ENCODE results near the gene PON2. TPM values are rescaled to one million over a fixed set of nuclear protein-coding genes. Genes with fewer than 3 reads are reported as not detected.

PON2 gene
- polyA plus RNA-seq, 1 experiment, result 110 TPM

DNA sequence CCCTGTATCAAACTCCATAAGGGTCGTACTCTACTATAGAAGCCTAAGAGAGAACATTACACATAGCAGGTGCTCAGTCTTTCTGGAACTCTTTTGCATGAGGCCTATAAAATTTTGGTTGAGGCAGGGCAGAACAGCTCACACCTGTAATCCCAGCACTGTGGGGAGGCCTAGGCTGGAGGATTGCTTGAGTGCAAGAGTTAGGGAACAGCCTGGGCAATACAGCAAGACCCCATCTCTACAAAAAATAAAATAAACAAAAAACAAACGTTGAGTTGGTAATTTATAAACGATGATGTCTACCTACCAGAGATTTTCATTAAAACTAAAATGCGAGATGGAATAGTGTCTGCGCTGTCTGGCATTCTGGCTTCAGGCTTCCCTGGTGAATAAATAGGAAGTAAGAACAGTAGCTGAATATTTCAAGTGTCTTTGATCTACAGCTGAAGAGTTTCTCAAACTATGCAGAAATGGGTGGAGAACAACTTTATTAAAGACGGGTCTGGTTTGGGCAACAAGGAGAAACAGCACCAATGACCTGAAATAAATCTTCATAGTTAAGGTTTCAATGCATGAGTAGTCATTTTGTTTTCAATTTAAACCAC, 774 bp downstream of the PON2 start:
- no peak for DNase-seq (ENCODE audit: low read depth, low spot score)
- TF ChIP-seq CTCF (IDR thresholded peaks at IDR 0.05; ENCODE audit: low read depth, low read length), result no peak
- ChIA-PET CTCF (interaction anchor here (3.1 kb wide), 1 partner anchor 43 kb away, joined by 16 read pairs; no protein-coding TSS in a partner anchor), POLR2A (no interaction called here)
- Histone ChIP-seq H3K27me3 (ENCODE audit: control insufficient read depth, insufficient read depth, low read length) (no peaks in the 10 kb centered on the region), H3K4me3 (ENCODE audit: low read depth, low read length) (peak overlapping the region; percentile 73), H3K27ac (ENCODE audit: low read depth, low read length) (no peak overlapping the region), H3K9me3 (ENCODE audit: control insufficient read depth, insufficient read depth, low read length) (no peaks in the 10 kb centered on the region)

DNA sequence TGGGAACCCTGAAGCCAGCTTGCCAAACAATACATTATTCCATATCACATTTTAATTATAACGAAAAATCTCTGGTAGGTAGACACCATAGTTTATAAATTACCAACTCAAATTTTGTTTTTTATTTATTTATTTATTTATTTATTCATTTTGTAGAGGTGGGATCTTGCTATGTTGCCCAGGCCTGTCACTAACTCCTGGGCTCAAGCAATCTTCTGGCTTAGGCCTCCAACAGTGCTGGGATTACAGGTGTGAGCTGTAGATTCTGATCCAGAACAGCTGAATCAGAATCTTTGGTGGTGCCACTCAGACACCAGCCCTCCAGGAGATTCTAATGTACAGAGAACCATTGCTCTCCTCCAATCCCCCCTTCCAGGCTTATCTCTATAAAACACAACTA, 1.7 kb downstream of the PON2 start:
- H3K27ac ChIP-seq (ENCODE audit: low read depth, low read length), result no peak overlapping the region
- no peak for DNase-seq (ENCODE audit: low read depth, low spot score)
- no peak for TF ChIP-seq CTCF (IDR thresholded peaks at IDR 0.05; ENCODE audit: low read depth, low read length)
- no peaks in the 10 kb centered on the region for H3K27me3 ChIP-seq (ENCODE audit: control insufficient read depth, insufficient read depth, low read length)
- POLR2A ChIA-PET, result no interaction called here
- no peaks in the 10 kb centered on the region for H3K9me3 ChIP-seq (ENCODE audit: control insufficient read depth, insufficient read depth, low read length)
- H3K4me3 ChIP-seq (ENCODE audit: low read depth, low read length), result no peak overlapping the region
- CTCF ChIA-PET, result no interaction called here

- POLR2A ChIA-PET, result no interaction called here
- CTCF ChIA-PET, result interaction anchor here (0.6 kb wide), 1 partner anchor 1717 kb away, joined by 3 read pairs; no protein-coding TSS in a partner anchor
Measured at GRCh38 chr7:95432606-95433005, 2.2 kb downstream of the PON2 start.

DNA sequence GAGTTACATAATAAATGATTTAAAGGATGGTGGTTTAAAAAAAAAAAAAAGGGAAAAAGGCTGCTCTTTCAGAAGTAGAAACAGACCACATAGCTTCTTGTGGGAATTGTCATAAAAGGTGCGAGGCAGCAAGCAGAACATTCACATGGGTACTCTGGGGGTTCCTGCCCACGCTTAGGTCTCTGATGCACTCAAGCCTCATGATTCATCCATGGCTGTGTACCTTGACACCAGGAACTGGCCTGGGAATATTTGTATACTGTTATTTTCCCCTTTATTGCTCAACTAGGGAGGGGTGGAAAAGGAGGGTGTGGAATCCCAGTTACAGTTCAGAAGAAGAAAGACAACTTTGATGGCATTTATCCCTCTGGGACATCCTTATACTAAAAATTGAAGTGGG, 4.0 kb downstream of the PON2 start:
- Histone ChIP-seq H3K27me3 (ENCODE audit: control insufficient read depth, insufficient read depth, low read length) (no peaks in the 10 kb centered on the region), H3K9me3 (ENCODE audit: control insufficient read depth, insufficient read depth, low read length) (no peaks in the 10 kb centered on the region), H3K27ac (ENCODE audit: low read depth, low read length) (no peak overlapping the region), H3K4me3 (ENCODE audit: low read depth, low read length) (no peak overlapping the region)
- TF ChIP-seq CTCF (IDR thresholded peaks at IDR 0.05; ENCODE audit: low read depth, low read length), result no peak
- no peak for DNase-seq (ENCODE audit: low read depth, low spot score)
- POLR2A ChIA-PET, result no interaction called here
- CTCF ChIA-PET, result no interaction called here

More at GRCh38 chr7:95432606-95433005, 2.2 kb downstream of the PON2 start:
- no peak for TF ChIP-seq CTCF (IDR thresholded peaks at IDR 0.05; ENCODE audit: low read depth, low read length)
- no peak for DNase-seq (ENCODE audit: low read depth, low spot score)
- no peaks in the 10 kb centered on the region for H3K27me3 ChIP-seq (ENCODE audit: control insufficient read depth, insufficient read depth, low read length)
- H3K4me3 ChIP-seq (ENCODE audit: low read depth, low read length), result no peak overlapping the region
- no peak overlapping the region for H3K27ac ChIP-seq (ENCODE audit: low read depth, low read length)
- no peaks in the 10 kb centered on the region for H3K9me3 ChIP-seq (ENCODE audit: control insufficient read depth, insufficient read depth, low read length)

DNA sequence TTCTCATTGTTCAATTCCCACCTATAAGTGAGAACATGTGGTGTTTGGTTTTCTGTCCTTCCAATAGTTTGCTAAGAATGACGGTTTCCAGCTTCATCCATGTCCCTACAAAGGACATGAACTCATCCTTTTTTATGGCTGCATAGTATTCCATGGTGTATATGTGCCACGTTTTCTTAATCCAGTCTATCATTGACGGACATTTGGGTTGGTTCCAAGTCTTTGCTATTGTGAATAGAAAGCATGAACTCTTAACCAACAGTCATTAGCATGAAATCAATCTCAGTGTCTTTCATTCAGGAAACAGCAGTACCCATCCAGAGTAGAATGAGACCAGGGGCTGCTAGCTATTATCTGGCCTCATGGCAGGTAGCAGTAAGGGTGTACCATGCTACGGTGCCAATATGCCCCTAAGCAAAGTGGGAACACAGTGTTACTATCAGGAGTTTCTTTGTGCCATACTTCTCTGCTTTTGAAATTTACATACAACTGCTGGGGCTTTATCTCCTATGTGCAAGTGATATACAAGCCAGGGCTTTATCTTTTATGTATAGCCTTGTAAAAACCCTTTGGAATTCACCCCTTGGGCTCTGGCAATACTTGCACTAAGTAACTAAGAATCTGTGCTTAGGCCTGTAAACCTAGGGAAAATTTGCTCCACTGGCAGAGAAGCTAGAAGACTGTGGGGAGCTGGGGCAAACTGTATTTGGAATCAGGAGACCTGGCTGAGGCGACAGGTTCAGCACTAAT, 5.4 kb downstream of the PON2 start:
- ChIA-PET CTCF (interaction anchor here (1.3 kb wide), 1 partner anchor 97 kb away, joined by 3 read pairs; no protein-coding TSS in a partner anchor), POLR2A (no interaction called here)
- TF ChIP-seq CTCF (IDR thresholded peaks at IDR 0.05; ENCODE audit: low read depth, low read length), result no peak
- DNase-seq (ENCODE audit: low read depth, low spot score), result no peak
- Histone ChIP-seq H3K4me3 (ENCODE audit: low read depth, low read length) (no peak overlapping the region), H3K9me3 (ENCODE audit: control insufficient read depth, insufficient read depth, low read length) (no peaks in the 10 kb centered on the region), H3K27me3 (ENCODE audit: control insufficient read depth, insufficient read depth, low read length) (no peaks in the 10 kb centered on the region), H3K27ac (ENCODE audit: low read depth, low read length) (no peak overlapping the region)
